GM18909 (cell line): ENCODE measurements around the gene FCAMR.

ENCODE experiments used
- ATAC-seq: cut with Tn5 transposase; IDR thresholded peaks from one replicate; pipeline ENCODE4 v1.9.1; 2021; ENCODE audit warnings: mild to moderate bottlenecking; ENCODE audit not compliant: unreplicated experiment, poor library complexity

The FCAMR gene

DNA sequence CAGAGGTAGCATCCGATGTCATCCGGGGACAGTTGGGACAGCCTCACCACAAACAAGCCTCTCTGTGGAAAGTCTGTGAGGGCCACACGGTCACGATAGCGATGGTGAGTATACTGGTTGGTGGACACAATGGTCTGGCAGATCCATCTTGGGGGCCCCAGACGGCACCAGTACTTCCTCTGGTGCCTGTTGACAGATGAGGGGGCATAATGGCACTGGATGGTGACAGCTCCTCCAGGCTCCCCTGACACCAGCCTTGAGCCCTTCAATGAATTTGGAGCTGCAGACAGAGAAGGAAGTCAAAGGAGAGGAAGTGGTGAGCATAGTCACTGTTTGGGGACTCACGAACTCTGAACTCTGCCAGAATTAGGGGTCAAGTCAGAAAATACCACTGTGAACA, 8.0 kb downstream of the FCAMR start:
- no peak for ATAC-seq

GRCh38 chr1:206961668-206962067, 8.6 kb downstream of the FCAMR start:
- ATAC-seq: no peak

DNA sequence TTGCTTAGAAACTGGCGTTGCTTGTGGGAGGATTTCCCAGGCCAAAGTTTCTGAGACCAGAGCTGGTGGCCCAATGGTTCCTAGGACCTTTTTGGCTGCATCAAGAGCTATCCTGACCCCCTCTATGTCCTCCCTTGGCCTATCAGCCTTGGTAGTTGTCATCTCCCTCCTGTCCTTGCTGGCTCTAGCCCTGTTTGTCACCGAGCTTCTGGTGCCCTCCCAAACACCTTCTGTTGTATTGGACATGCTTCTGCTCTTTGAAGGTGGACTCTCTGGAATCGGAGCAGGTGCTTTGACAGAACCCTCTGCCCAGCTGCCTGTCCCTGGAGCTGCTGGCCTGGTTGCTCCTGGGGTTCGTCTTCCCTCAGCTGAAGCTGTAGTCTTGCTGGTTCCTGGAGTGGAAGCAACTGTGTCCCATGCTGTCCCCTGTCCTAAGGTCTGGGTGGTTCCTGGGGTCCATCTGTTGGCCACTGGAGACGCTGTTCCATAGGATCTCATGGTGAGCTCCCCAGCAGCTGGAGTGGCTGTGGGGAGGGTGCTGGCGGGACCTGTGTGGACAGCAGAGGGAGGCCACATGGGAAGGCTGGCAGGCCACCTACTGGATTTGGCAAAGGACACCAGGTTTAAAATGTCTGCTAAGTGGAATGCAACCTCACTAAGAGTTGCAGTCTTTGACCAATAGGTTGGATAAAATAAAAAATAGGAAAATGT, 9.4 kb downstream of the FCAMR start:
- no peak for ATAC-seq

DNA sequence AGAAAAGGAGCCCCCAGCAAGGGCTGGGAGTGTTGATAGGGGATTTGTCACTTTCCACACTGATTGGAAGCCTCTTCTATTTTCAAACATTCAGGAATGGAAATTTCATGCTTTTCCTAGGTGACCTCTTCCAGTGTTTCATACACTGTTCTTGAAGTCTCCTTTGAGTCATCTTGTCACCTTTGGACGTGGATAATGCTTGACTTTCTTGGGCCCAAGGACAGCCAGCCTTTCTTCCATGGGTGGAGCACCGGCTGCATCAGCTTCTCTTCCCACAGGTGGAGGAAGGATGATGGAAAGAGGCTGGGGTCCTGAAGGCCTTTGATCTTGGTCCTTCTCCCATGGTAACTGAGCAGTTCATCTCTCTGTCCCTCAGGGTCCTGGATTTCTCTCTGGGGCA, 12.1 kb downstream of the FCAMR start:
- ATAC-seq: no peak

GRCh38 chr1:206957639-206958038, 12.6 kb downstream of the FCAMR start:
- no peak for ATAC-seq

GRCh38 chr1:206955476-206956451, 14.5 kb downstream of the FCAMR start:
- no peak for ATAC-seq

- no peak for ATAC-seq
Observed at GRCh38 chr1:206954459-206955342, 15.6 kb downstream of the FCAMR start.

GRCh38 chr1:206953626-206954025, 16.6 kb downstream of the FCAMR start:
- ATAC-seq: no peak

DNA sequence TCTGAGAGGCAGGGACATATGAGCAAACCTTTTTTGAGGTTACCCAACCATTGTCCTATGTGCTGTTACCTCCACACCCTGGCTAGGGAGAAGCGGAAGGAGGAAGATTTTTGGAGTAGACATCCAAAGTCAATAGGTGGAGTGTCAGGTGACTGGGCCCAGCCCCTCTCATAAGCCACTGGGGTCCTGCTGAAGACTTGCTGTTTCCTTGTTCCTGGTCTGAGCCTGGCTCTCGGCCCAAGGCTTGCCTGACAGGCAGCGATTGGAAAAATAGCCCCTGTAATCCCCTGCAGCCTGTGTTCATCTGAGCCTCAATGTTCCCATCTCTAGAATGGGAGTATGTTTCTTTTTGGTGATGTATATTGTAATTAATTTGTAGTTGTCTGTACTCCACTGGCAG, 17.1 kb downstream of the FCAMR start:
- ATAC-seq: no peak

- ATAC-seq: peak; percentile 29
Observed at GRCh38 chr1:206952171-206952570, 18.1 kb downstream of the FCAMR start.

DNA sequence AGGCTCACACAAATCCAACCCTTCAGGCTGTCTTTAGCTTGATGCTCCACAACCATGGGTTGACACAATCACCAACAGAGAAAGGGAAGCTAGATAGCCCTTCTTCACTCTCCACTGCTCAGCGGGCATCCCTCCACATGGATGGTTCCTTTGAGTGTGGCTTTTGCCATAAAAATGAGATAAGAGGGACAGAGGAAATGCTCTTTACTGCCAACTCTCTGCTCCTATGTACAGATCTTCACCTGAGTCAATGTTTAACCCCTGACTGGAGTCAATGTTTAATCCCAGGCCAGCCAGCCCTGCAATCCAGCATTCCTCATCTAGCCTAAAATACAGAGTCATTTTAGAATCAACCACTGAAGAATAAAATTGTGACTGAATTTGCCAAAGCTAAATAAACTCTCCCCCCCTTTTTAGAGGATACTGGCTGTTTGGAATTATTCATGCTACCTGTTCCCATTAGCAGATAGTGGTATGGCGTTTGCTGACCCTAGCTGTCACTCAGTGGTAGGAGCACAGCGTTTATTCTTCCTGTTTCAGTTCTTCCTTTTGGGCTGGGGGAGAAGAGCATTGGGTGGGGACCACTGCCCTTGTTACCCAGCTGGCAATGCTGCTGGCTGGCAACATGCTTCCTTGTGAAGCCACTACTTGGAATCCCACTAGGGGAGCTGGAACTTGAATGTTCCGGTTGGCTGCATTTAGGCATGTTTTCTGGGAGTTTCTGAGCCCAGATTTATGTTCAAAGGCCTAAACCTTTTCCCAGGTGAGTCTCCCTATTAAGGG, 18.8 kb downstream of the FCAMR start:
- peak; percentile 46 for ATAC-seq

DNA sequence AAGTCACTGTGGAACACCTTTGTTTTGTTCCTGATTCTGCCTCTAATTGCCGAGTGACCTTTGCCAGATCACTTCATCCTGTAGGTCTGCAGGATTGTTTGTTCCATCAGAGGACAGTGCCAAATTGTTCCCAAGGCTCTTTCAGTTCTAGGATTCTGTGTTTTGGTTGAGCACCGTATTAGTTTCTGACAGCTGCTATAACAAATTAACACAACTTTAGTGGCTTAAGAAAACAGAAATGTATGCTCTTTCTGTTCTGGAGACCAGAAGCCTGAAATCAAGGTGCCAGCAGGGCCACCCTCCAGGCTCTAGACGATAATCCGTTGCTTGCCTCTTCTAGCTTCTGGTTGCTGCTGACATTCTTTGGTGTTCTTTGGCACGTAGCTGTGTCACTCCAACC, 20.6 kb downstream of the FCAMR start:
- no peak for ATAC-seq

DNA sequence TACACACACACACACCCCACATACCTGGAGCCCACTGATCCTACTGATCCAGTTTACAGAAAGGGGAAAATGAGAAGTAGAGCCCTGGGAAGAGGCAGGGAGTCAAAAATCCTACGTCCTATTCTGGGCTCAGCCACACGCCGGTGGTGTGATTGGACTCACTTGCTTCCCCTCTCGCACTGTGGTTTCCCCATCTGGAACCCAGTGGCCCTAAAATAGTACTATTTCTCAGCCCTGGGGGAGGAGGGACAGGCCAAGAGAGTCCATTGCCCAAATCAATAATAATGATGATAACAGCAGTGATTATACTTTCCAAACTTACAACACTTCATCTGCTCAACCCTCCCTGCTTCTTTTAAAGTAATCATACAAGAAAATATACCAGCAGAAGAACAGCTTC, 21.1 kb downstream of the FCAMR start:
- ATAC-seq: no peak

DNA sequence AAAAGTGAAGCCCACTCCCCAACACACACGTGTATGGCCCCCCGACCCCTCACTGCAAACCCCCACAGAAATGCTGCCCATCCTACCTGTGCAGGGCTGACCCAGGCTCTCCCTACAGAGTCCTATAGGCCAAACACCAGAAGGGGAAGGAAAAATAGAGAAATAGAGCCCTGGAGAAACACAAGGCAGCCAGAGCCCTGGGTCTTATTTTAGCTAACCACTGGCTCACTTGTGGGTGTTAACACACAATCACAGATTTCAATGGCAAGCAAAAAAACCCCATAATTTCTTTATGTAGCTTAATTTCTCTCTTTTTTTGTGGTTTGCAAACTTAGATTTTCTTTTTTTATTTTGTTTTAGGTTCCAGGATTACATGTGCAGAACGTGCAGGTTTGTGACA, 23.0 kb downstream of the FCAMR start:
- ATAC-seq: no peak

DNA sequence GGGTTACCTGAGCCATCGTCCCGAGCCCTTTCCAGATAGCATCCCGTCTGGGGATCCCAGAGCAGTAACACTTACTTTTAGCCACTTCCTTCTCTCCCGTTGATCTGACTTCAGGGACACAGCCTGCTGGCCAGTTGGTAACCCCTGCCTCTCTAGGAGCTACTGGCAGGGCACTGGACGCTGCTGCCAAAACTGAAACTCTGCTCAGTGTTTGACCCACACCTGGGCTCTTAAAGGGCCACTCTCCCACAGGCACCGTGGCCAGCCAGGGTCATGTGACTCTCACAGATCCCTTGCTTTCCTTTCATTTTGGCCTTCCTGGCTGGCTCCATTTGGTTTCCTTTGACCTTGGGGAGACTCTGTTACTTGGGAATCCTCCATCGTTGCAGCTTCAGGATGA, 24.0 kb downstream of the FCAMR start, which contains the start of gene PIGR:
TSS of gene PIGR (minus strand) at position 206 of the 400 bp plus-strand sequence. CDS start 5,935 bp downstream, outside the sequence.
- no peak for ATAC-seq

GRCh38 chr1:206945779-206946178, 24.5 kb downstream of the FCAMR start:
- no peak for ATAC-seq

DNA sequence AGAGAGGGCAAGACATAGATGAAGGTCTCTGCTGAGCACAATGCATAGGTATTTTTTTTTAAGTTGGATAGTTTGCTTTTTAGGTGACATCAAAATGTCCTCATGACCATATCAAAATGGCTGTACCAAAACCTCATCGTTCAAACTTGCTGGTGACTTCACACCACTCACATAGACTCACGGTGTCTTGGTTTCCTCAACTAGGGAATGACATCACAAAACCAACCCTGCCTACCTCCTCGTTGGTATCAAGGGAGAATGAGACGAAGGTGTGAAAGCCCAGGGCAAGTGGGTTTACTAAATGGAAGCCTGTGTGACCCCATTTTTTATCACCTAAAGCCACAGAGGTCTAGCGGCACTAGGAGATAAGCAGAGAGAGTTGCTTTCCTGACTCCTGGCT, 25.6 kb downstream of the FCAMR start:
- no peak for ATAC-seq

DNA sequence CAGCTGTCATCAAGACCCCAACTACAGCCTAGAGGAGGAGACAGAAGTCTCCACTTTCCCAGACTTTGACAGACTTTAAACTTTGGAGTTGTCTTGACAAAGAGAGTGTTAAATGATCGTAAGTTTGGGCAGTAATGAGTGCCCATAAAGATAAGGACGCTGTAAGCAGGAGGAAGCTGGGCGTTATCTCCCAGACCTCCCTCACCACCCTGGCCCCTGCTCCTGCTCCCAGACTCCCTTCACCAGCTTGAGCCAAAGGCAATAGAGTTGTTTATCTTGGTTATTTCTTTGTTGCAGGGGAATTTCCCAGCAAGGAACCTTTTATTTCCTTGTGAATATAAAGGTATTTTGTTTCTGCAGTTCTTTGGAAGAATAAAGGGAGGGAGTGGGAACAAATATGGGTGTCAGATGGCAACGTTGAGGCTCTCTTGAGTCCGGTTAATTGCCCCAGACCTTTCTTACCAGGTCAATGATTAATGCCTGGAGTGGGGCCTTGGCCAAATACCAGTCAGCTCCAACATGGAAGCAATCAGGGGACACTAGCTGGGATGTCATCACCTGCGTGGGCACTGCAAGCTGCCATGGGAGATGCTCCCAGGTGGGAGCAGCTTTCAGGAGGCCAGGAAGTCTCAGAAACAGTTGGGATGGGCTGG, 28.4 kb downstream of the FCAMR start:
- ATAC-seq: no peak

DNA sequence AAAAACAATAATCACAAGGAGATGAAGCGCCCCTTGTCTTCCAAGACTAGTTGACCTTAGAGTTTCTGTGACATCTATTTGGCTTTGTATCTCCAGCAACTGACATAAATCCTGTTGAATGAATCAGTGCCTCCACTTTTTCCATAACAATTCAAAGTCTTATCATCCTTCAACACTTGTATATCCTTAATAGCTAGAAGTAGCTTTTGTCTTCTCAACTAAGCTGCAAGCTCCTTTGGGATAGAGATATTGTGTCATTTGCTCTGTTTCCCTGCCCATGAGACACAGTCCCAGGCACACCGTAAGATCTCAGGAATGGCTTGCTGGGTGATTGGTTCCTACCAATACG, 29.7 kb downstream of the FCAMR start:
- ATAC-seq: no peak
